GM23338 (cell line): ENCODE results near the gene MC4R. TPM values are rescaled to one million over a fixed set of nuclear protein-coding genes. Genes with fewer than 3 reads are reported as not detected.

Source experiments
- ATAC-seq: fragments of 200-7000 bp; cut with Tn5 transposase; 3 replicates; pipeline ENCODE4 v1.9.1; 2020
- DNase-seq: peaks from one replicate; pipeline ENCODE4 v3.0.0-alpha.2; 2015; ENCODE audit warnings: low spot score
- H2AFZ ChIP-seq: fragments of 200-600 bp; sonication (generic); 2 replicates; pipeline ENCODE4 v1.8.0; 2016; ENCODE audit warnings: antibody characterized with exemption, mild to moderate bottlenecking, moderate library complexity
- H3F3A ChIP-seq: fragments of 200-600 bp; sonication (generic); replicated peaks from 2 replicates; pipeline ENCODE4 v1.8.0; 2017; ENCODE audit warnings: antibody characterized with exemption, mixed run types, low read depth
- H3K27ac ChIP-seq: fragments of 200-600 bp; sonication (generic); 2 replicates; pipeline ENCODE4 v1.6.1; 2016; ENCODE audit warnings: low read depth
- H3K27me3 ChIP-seq: fragments of 200-600 bp; sonication (generic); 2 replicates; pipeline ENCODE4 v1.8.0; 2016; ENCODE audit warnings: mild to moderate bottlenecking, mixed run types, moderate library complexity; ENCODE audit not compliant: insufficient read depth
- H3K36me3 ChIP-seq: fragments of 200-600 bp; sonication (generic); 2 replicates; pipeline ENCODE4 v1.8.0; 2016; ENCODE audit warnings: mild to moderate bottlenecking; ENCODE audit not compliant: insufficient read depth
- H3K4me1 ChIP-seq: fragments of 200-600 bp; sonication (generic); 2 replicates; pipeline ENCODE4 v1.8.0; 2016; ENCODE audit warnings: mild to moderate bottlenecking, moderate library complexity; ENCODE audit not compliant: insufficient read depth
- H3K4me2 ChIP-seq: fragments of 200-600 bp; sonication (generic); 2 replicates; pipeline ENCODE4 v1.7.1; 2017; ENCODE audit warnings: mixed run types
- H3K4me3 ChIP-seq: fragments of 200-600 bp; sonication (generic); 2 replicates; pipeline ENCODE4 v1.6.1; 2016; ENCODE audit warnings: mixed run types
- H3K79me2 ChIP-seq: fragments of 200-600 bp; sonication (generic); replicated peaks from 2 replicates; pipeline ENCODE4 v1.8.0; 2017; ENCODE audit warnings: mild to moderate bottlenecking; ENCODE audit not compliant: insufficient read depth
- H3K9me2 ChIP-seq: fragments of 200-600 bp; sonication (generic); 2 replicates; pipeline ENCODE4 v1.8.0; 2017; ENCODE audit not compliant: insufficient read depth
- H4K20me1 ChIP-seq: fragments of 200-600 bp; sonication (generic); replicated peaks from 2 replicates; pipeline ENCODE4 v1.8.0; 2017; ENCODE audit warnings: mild to moderate bottlenecking; ENCODE audit not compliant: insufficient read depth
- H3K27ac Mint-ChIP-seq: 2 replicates; pipeline ENCODE4 v1.8.0; 2020; ENCODE audit warnings: inconsistent platforms, mild to moderate bottlenecking, moderate library complexity, mixed read lengths
- H3K27me3 Mint-ChIP-seq: 3 replicates; pipeline ENCODE4 v1.8.0; 2022; ENCODE audit warnings: low read depth, mild to moderate bottlenecking, moderate library complexity, mixed read lengths, inconsistent platforms; ENCODE audit not compliant: insufficient read depth, poor library complexity
- H3K36me3 Mint-ChIP-seq: 3 replicates; pipeline ENCODE4 v1.8.0; 2021; ENCODE audit warnings: low read depth, mild to moderate bottlenecking, inconsistent platforms, moderate library complexity, mixed read lengths
- H3K4me1 Mint-ChIP-seq: 3 replicates; pipeline ENCODE4 v1.8.0; 2020; ENCODE audit warnings: mild to moderate bottlenecking, inconsistent platforms, mixed read lengths
- H3K4me3 Mint-ChIP-seq: 3 replicates; pipeline ENCODE4 v1.8.0; 2021; ENCODE audit warnings: moderate library complexity, mild to moderate bottlenecking, inconsistent platforms, mixed read lengths
- H3K9me3 Mint-ChIP-seq: 3 replicates; pipeline ENCODE4 v1.8.0; 2020; ENCODE audit warnings: moderate library complexity, mild to moderate bottlenecking, inconsistent platforms, mixed read lengths
- CREB1 ChIP-seq: fragments of 250-450 bp; sonication (Bioruptor Pico); IDR thresholded peaks from 2 replicates; pipeline ENCODE4 v1.5.0; 2020; ENCODE audit warnings: low read depth, mild to moderate bottlenecking, moderate library complexity
- EZH2 ChIP-seq: fragments of 200-600 bp; sonication (generic); IDR thresholded peaks from one replicate; pipeline ENCODE4 v1.8.0; 2017; ENCODE audit warnings: antibody characterized with exemption, mild to moderate bottlenecking, low read depth; ENCODE audit not compliant: unreplicated experiment
- EZH2phosphoT487 ChIP-seq: fragments of 200-600 bp; sonication (generic); IDR thresholded peaks from one replicate; pipeline ENCODE4 v1.8.1; 2018; ENCODE audit warnings: antibody characterized with exemption; ENCODE audit not compliant: unreplicated experiment
- NANOG ChIP-seq: IDR thresholded peaks from 2 replicates; pipeline ENCODE4 v1.6.1; 2016; ENCODE audit warnings: antibody characterized with exemption, borderline replicate concordance
- POLR2AphosphoS5 ChIP-seq: IDR thresholded peaks from 2 replicates; pipeline ENCODE4 v1.6.1; 2016; ENCODE audit warnings: antibody characterized with exemption, low read depth
- STAT1 ChIP-seq: IDR thresholded peaks from one replicate; pipeline ENCODE4 v1.6.1; 2016; ENCODE audit warnings: antibody characterized with exemption; ENCODE audit not compliant: unreplicated experiment
- ZNF114 ChIP-seq: fragments of 250-450 bp; sonication (Bioruptor Pico); IDR thresholded peaks from 2 replicates; pipeline ENCODE4 v1.5.0; 2020; ENCODE audit warnings: mild to moderate bottlenecking, moderate library complexity
- ZNF331 ChIP-seq: fragments of 250-450 bp; sonication (Bioruptor Pico); IDR thresholded peaks from 2 replicates; pipeline ENCODE4 v1.5.0; 2020; ENCODE audit warnings: low read depth, mild to moderate bottlenecking, moderate library complexity
- polyA plus RNA-seq: library from polyadenylated mRNA; unstranded; fragments of >200 nt; fragmentation: Nextera tagmentation; extraction: Ambion mirVana; gene quantifications from 2 replicates; pipeline ENCODE4 v1.2.1, GENCODE V29; 2016
- total RNA-seq: library from RNA; depleted of rRNA; stranded (reverse); fragments of >200 nt; shearing (Covaris generic); gene quantifications from 2 replicates; pipeline ENCODE4 v1.2.3, GENCODE V29; 2014
- TF ChIP-seq, protein P1 (sequence below): IDR thresholded peaks from one replicate; pipeline ENCODE4 v1.6.1; 2018; ENCODE audit warnings: antibody characterized with exemption; ENCODE audit not compliant: unreplicated experiment
- TF ChIP-seq, protein P2 (sequence below): IDR thresholded peaks from 2 replicates; pipeline ENCODE4 v1.6.1; 2016; ENCODE audit warnings: antibody characterized with exemption
- TF ChIP-seq, protein P3 (sequence below), 2 experiments: fragments of 200-600 bp in 1 of 2; sonication (generic) in 1 of 2; conservative IDR thresholded peaks; 2 replicates each; pipeline versions ENCODE4 v1.5.1 to v1.6.1; 2016 to 2017; ENCODE audit warnings: antibody characterized with exemption in 2 of 2, low read depth in 2 of 2, mild to moderate bottlenecking in 2 of 2, moderate library complexity in 1 of 2
- TF ChIP-seq, protein P4 (sequence below): fragments of 250-450 bp; sonication (Bioruptor Pico); IDR thresholded peaks from 2 replicates; pipeline ENCODE4 v1.5.0; 2020; ENCODE audit warnings: mild to moderate bottlenecking, moderate library complexity

Gene MC4R
- total and polyA plus RNA-seq, 2 experiments from 2014 or later = not detected

DNA sequence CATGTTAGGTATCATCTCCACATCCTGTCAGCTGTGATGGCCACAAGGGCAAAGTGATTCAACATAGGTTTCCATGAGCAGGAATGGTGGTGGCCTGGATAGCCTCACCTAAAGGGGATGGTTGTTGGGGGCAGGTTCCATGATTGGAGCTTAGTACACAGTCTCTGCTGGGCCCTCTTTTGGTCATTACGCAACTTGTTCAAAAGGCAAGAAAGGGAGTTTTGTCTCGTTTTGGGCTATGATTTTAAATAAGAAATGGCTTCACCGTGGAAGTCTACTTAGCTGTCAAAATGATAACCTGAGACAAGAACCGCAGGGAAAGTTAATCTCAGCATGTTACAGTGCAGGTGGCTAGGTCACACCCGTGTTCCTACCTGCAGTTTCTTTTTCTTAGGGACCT lies 13.1 kb upstream of the MC4R start:
- Histone ChIP-seq H3K27ac (no peak overlapping the region), H2AFZ (no peak overlapping the region), H3K4me3 (no peak overlapping the region), H3K36me3 (no peaks in the 10 kb centered on the region), H3K79me2 (no peaks in the 10 kb centered on the region), H3F3A (no peaks in the 10 kb centered on the region), H3K4me1 (no peaks in the 10 kb centered on the region), H3K9me2 (no peaks in the 10 kb centered on the region), H4K20me1 (no peaks in the 10 kb centered on the region), H3K27me3 (no peaks in the 10 kb centered on the region), H3K4me2 (no peak overlapping the region)
- TF ChIP-seq NANOG (no peak), ZNF331 (no peak), EZH2phosphoT487 (no peak), EZH2 (no peak), ZNF114 (no peak), CREB1 (no peak), STAT1 (no peak), POLR2AphosphoS5 (no peak)
- TF ChIP-seq, protein P1, sequence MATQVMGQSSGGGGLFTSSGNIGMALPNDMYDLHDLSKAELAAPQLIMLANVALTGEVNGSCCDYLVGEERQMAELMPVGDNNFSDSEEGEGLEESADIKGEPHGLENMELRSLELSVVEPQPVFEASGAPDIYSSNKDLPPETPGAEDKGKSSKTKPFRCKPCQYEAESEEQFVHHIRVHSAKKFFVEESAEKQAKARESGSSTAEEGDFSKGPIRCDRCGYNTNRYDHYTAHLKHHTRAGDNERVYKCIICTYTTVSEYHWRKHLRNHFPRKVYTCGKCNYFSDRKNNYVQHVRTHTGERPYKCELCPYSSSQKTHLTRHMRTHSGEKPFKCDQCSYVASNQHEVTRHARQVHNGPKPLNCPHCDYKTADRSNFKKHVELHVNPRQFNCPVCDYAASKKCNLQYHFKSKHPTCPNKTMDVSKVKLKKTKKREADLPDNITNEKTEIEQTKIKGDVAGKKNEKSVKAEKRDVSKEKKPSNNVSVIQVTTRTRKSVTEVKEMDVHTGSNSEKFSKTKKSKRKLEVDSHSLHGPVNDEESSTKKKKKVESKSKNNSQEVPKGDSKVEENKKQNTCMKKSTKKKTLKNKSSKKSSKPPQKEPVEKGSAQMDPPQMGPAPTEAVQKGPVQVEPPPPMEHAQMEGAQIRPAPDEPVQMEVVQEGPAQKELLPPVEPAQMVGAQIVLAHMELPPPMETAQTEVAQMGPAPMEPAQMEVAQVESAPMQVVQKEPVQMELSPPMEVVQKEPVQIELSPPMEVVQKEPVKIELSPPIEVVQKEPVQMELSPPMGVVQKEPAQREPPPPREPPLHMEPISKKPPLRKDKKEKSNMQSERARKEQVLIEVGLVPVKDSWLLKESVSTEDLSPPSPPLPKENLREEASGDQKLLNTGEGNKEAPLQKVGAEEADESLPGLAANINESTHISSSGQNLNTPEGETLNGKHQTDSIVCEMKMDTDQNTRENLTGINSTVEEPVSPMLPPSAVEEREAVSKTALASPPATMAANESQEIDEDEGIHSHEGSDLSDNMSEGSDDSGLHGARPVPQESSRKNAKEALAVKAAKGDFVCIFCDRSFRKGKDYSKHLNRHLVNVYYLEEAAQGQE = no peak
- TF ChIP-seq, protein P2, sequence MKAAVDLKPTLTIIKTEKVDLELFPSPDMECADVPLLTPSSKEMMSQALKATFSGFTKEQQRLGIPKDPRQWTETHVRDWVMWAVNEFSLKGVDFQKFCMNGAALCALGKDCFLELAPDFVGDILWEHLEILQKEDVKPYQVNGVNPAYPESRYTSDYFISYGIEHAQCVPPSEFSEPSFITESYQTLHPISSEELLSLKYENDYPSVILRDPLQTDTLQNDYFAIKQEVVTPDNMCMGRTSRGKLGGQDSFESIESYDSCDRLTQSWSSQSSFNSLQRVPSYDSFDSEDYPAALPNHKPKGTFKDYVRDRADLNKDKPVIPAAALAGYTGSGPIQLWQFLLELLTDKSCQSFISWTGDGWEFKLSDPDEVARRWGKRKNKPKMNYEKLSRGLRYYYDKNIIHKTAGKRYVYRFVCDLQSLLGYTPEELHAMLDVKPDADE = no peak
- TF ChIP-seq, protein P3, sequence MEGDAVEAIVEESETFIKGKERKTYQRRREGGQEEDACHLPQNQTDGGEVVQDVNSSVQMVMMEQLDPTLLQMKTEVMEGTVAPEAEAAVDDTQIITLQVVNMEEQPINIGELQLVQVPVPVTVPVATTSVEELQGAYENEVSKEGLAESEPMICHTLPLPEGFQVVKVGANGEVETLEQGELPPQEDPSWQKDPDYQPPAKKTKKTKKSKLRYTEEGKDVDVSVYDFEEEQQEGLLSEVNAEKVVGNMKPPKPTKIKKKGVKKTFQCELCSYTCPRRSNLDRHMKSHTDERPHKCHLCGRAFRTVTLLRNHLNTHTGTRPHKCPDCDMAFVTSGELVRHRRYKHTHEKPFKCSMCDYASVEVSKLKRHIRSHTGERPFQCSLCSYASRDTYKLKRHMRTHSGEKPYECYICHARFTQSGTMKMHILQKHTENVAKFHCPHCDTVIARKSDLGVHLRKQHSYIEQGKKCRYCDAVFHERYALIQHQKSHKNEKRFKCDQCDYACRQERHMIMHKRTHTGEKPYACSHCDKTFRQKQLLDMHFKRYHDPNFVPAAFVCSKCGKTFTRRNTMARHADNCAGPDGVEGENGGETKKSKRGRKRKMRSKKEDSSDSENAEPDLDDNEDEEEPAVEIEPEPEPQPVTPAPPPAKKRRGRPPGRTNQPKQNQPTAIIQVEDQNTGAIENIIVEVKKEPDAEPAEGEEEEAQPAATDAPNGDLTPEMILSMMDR (conservative IDR thresholded peaks at IDR 0.05; ENCODE audit: low read depth in 2 of 2) = no peak
- TF ChIP-seq, protein P4, sequence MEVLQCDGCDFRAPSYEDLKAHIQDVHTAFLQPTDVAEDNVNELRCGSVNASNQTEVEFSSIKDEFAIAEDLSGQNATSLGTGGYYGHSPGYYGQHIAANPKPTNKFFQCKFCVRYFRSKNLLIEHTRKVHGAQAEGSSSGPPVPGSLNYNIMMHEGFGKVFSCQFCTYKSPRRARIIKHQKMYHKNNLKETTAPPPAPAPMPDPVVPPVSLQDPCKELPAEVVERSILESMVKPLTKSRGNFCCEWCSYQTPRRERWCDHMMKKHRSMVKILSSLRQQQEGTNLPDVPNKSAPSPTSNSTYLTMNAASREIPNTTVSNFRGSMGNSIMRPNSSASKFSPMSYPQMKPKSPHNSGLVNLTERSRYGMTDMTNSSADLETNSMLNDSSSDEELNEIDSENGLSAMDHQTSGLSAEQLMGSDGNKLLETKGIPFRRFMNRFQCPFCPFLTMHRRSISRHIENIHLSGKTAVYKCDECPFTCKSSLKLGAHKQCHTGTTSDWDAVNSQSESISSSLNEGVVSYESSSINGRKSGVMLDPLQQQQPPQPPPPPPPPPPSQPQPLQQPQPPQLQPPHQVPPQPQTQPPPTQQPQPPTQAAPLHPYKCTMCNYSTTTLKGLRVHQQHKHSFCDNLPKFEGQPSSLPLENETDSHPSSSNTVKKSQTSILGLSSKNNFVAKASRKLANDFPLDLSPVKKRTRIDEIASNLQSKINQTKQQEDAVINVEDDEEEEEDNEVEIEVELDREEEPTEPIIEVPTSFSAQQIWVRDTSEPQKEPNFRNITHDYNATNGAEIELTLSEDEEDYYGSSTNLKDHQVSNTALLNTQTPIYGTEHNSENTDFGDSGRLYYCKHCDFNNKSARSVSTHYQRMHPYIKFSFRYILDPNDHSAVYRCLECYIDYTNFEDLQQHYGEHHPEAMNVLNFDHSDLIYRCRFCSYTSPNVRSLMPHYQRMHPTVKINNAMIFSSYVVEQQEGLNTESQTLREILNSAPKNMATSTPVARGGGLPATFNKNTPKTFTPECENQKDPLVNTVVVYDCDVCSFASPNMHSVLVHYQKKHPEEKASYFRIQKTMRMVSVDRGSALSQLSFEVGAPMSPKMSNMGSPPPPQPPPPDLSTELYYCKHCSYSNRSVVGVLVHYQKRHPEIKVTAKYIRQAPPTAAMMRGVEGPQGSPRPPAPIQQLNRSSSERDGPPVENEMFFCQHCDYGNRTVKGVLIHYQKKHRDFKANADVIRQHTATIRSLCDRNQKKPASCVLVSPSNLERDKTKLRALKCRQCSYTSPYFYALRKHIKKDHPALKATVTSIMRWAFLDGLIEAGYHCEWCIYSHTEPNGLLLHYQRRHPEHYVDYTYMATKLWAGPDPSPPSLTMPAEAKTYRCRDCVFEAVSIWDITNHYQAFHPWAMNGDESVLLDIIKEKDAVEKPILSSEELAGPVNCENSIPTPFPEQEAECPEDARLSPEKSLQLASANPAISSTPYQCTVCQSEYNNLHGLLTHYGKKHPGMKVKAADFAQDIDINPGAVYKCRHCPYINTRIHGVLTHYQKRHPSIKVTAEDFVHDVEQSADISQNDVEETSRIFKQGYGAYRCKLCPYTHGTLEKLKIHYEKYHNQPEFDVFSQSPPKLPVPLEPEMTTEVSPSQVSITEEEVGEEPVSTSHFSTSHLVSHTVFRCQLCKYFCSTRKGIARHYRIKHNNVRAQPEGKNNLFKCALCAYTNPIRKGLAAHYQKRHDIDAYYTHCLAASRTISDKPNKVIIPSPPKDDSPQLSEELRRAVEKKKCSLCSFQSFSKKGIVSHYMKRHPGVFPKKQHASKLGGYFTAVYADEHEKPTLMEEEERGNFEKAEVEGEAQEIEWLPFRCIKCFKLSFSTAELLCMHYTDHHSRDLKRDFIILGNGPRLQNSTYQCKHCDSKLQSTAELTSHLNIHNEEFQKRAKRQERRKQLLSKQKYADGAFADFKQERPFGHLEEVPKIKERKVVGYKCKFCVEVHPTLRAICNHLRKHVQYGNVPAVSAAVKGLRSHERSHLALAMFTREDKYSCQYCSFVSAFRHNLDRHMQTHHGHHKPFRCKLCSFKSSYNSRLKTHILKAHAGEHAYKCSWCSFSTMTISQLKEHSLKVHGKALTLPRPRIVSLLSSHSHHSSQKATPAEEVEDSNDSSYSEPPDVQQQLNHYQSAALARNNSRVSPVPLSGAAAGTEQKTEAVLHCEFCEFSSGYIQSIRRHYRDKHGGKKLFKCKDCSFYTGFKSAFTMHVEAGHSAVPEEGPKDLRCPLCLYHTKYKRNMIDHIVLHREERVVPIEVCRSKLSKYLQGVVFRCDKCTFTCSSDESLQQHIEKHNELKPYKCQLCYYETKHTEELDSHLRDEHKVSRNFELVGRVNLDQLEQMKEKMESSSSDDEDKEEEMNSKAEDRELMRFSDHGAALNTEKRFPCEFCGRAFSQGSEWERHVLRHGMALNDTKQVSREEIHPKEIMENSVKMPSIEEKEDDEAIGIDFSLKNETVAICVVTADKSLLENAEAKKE (CRISPR knock-in tag) = no peak
- ATAC-seq (no peak), DNase-seq (no peak)
- H3K4me3 Mint-ChIP-seq = no peak overlapping the region
- H3K4me1 Mint-ChIP-seq = no peaks in the 10 kb centered on the region
- H3K9me3 Mint-ChIP-seq = no peaks in the 10 kb centered on the region
- no peaks in the 10 kb centered on the region for H3K36me3 Mint-ChIP-seq
- peaks cover 2% of the 10 kb centered on the region for H3K27me3 Mint-ChIP-seq
- no peak overlapping the region for H3K27ac Mint-ChIP-seq
